GM21381 (cell line): ENCODE data around the gene LRRC72.
"Not testable (repeated sequence)": the region's sequence is repeated elsewhere in the genome, so short reads cannot be mapped to it uniquely, and the experiment has no call there.

Experiments
- ATAC-seq: cut with Tn5 transposase; IDR thresholded peaks from one replicate; pipeline ENCODE4 v1.9.1; 2021; ENCODE audit warnings: mild to moderate bottlenecking, moderate library complexity; ENCODE audit not compliant: unreplicated experiment

The LRRC72 gene

GRCh38 chr7:16524332-16524731 is 2.3 kb upstream of the LRRC72 start:
- ATAC-seq: no peak

GRCh38 chr7:16528520-16528919 is 1.9 kb downstream of the LRRC72 start:
- ATAC-seq: no peak

GRCh38 chr7:16529697-16530096 is 3.1 kb downstream of the LRRC72 start:
- ATAC-seq: no peak

DNA sequence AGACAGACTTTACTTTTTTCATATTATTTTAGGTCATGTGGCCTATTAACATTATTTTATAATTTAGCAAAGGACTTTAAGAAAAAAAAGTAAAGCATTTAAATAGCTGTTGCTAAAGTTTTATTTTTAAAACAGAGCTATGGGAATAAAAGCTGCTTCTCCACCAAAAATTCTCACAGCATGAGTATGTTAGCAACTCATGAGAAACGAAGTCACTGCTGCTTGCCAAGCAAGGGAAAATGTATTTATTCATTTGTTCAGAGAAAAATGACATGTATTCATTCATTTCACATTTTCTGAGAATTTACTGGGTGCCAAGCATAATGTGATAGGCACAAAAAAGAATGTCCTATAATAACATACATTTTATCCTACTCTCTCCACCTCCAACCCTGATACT is 5.1 kb downstream of the LRRC72 start:
- ATAC-seq: no peak

DNA sequence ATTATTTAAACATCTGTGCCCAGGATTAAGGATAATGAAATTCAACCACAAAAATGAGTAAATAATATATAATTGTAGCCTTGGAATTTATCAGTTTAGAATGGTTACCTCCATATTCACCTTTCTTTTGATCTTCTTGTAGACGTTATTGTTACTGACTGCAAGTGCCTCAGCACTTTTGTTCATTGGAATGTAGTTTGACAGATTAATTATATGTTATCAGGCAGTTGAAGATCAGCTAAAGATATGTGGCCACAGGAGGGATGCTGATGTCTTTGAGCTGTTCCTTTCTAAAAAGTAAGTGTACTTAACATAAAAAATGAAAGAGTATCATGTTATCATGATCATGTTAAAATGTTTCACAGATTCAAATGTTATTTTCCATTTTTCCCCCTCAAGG is 5.6 kb downstream of the LRRC72 start:
- no peak for ATAC-seq

GRCh38 chr7:16535500-16535899 is 8.9 kb downstream of the LRRC72 start:
- ATAC-seq: no peak

GRCh38 chr7:16540559-16540958 is 13.9 kb downstream of the LRRC72 start:
- not testable (repeated sequence) for ATAC-seq

- no peak for ATAC-seq
These were observed 15.8 kb downstream of the LRRC72 start for GRCh38 chr7:16542401-16542800.

DNA sequence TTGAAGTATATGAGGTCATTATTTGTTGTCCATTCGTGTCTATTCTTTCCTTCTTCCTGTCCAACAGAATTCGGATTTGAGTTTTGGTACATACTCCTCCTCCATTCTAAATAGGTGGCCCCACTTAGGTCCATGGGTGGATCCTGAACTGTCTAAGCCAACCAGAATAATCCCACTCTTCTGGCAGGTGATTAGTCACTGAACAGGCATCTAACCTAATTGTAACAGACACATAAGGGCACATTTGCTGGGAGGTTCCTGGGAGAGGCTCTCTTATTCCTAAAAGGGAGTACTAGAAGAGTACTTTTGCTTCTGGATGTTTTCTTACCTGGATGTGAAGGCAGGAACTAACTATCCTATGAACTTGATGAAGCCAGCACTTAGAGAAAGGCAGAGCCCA is 16.8 kb downstream of the LRRC72 start:
- ATAC-seq: no peak

- no peak for ATAC-seq
These were observed 20.4 kb downstream of the LRRC72 start for GRCh38 chr7:16546921-16547505.

DNA sequence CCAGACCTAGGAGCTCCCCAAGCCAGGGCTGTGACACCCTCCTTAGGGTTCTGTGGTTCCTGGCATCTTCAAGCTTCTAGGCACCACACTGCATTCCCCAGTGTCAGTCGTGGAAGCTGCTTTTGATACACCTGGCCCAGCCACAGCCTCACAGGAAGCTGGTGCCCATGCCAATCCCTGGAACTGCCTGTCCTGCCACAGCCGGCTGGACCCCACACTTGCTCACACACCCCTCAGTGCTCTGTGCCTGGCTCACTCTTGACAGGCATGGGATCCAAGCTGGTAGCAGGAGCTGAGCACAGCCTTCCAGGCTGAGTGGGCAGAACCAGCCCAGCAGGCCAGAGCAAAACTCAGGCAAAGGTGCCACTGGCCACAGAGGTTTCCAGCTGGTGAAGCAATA is 21.8 kb downstream of the LRRC72 start:
- ATAC-seq: no peak

DNA sequence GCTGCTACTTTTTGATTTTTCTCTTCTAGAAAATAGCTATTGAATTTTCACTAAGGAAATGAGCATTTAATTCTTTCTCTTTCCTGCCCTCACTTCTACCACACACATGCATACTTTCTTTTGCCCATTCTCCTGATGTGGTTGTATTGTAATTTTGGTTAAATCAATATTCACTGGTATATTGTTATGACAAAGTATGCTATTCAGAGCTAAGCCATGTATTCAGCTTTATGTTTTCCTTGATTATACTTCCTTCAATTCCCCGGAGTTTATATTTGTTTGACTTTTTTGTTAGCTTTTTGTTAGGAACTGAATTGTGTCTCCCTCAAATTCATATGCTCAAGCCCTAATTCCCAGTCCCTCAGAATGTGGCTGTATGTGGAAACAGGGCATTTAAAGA is 24.0 kb downstream of the LRRC72 start:
- no peak for ATAC-seq

- ATAC-seq: no peak
These were observed 28.1 kb downstream of the LRRC72 start for GRCh38 chr7:16554518-16555236.

GRCh38 chr7:16556359-16556758 is 29.7 kb downstream of the LRRC72 start:
- no peak for ATAC-seq

DNA sequence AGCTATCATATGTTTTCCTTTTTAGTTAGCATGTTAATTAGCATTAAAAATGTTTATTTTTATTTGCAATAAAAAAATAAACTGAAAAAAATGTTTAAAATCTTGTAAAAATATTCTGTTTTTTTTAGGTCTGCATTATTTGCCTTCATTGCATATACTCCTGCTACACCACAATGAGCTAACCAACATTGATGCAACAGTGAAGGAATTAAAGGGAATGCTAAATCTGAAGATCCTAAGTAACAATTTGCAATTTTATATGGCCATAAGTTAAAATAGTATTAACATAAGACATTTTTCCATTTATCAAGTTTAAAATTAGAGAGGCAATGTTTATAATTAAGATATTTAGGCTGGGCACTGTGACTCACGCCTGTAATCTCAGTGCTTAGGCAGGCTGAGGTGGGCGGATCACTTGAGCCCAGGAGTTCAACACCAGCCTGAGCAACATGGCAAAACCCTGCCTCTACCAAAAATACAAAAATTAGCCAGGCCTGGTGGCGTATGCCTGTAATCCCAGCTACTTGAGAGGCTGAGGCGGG is 32.2 kb downstream of the LRRC72 start:
- no peak for ATAC-seq

- ATAC-seq: no peak
These were observed 33.0 kb downstream of the LRRC72 start for GRCh38 chr7:16559497-16560179.

GRCh38 chr7:16561943-16562342 is 35.3 kb downstream of the LRRC72 start:
- no peak for ATAC-seq

- no peak for ATAC-seq
These were observed 36.0 kb downstream of the LRRC72 start for GRCh38 chr7:16562456-16563220.

DNA sequence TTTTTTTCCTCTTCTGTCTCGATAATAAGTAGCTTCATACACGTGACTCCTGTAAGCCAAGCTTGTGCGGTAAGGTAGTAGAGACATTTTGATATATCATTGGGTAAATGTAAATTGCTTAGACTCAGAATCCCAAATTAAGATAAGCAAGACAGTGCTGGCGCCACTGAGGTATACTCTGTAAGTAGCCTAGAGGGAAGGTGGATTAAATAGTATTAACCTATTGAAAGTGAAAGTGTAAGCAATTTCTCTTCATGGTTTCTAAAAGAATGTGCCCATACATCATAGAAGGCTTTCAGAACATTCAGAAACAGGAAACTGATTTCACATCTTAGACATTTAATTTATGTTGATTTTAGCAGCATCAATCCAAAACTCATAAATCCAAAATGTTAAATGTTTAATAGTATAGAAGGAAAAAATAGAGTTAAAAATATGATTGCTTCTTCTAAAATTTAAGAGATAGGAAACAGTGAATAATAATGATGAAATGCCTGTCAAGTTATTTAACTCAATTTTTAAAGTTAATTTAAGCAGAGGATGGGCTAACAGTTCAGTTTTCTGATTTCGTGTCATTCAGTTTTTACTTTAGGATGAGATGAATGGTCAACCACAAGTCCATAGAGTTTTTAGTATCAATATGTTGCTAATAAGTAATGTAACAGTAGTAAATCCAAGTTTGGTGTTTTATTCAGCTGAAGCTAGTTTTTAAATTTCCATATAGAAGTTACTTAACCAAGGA is 36.8 kb downstream of the LRRC72 start:
- ATAC-seq: peak; percentile 86

DNA sequence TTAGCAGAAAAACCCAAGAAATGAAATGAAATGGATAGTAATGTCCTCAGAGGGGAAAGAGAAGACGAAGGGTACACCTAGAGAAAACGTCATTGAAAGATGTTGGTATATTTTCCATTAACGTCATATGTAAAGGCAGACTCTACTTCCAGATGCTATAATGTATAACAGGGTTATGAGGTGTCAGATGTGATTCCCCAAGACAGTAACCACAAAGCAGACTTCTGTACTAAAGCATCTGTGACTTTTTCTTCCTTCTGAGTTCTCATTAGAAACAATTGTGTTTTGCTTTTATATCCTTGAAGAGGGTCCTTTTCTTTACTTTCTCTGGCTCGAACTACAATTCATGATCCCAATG is 37.4 kb downstream of the LRRC72 start:
- no peak for ATAC-seq
